Stimulated activated CD4-positive, alpha-beta T cell treated with anti-CD3 and anti-CD28 coated beads, Interleukin-15, amount 100 ng/mL, for 24 hours (primary cell): ENCODE results near the gene MRPL38.
"Not testable (repeated sequence)": the region's sequence is repeated elsewhere in the genome, so short reads cannot be mapped to it uniquely, and the experiment has no call there.

Source experiments
- DNase-seq: peaks from one replicate; pipeline ENCODE4 v3.0.0-alpha.2; 2020

Gene MRPL38

GRCh38 chr17:75895370-75896155, 9.1 kb downstream of the MRPL38 start:
- DNase-seq, result peak; percentile 38

- DNase-seq, result no peak
These were observed 10.5 kb downstream of the MRPL38 start for GRCh38 chr17:75894049-75894733.

- DNase-seq, result no peak
These were observed 11.2 kb downstream of the MRPL38 start for GRCh38 chr17:75893305-75894048.

- no peak for DNase-seq
These were observed 12.0 kb downstream of the MRPL38 start for GRCh38 chr17:75892556-75893224.

GRCh38 chr17:75891605-75892555, 12.8 kb downstream of the MRPL38 start:
- DNase-seq, result no peak

GRCh38 chr17:75891022-75891604, 13.6 kb downstream of the MRPL38 start:
- no peak for DNase-seq

- DNase-seq, result no peak
These were observed 15.2 kb downstream of the MRPL38 start for GRCh38 chr17:75889454-75889853.

GRCh38 chr17:75888484-75888883, 16.2 kb downstream of the MRPL38 start:
- DNase-seq, result no peak

- DNase-seq, result not testable (repeated sequence)
These were observed 18.8 kb downstream of the MRPL38 start for GRCh38 chr17:75885860-75886259.

GRCh38 chr17:75885431-75885830, 19.3 kb downstream of the MRPL38 start:
- no peak for DNase-seq

- no peak for DNase-seq
These were observed 22.8 kb downstream of the MRPL38 start for GRCh38 chr17:75881678-75882454.

- DNase-seq, result no peak
These were observed 24.4 kb downstream of the MRPL38 start for GRCh38 chr17:75880266-75880665.

- peak; percentile 39 for DNase-seq
These were observed 26.3 kb downstream of the MRPL38 start, which contains the start of gene TRIM47 for GRCh38 chr17:75878174-75878998. Gene TRIM47 (minus strand): TSS chr17:75878581. CDS start chr17:75878548, 33 bp downstream.

- DNase-seq, result peak; percentile 77
These were observed 26.9 kb downstream of the MRPL38 start for GRCh38 chr17:75877752-75878173.

- peak; percentile 71 for DNase-seq
These were observed 27.5 kb downstream of the MRPL38 start for GRCh38 chr17:75876938-75877751.

- peak; percentile 82 for DNase-seq
These were observed 28.3 kb downstream of the MRPL38 start for GRCh38 chr17:75876190-75876937.

- DNase-seq, result no peak
These were observed 28.8 kb downstream of the MRPL38 start for GRCh38 chr17:75875940-75876189.
